NK-92 treated with Interleukin-12 subunit alpha and Interleukin-12 subunit beta, amount 100 ng/mL, for 24 hours (cell line): Measurements from ENCODE around the gene KRTAP2-2.
"Not testable (repeated sequence)": the region's sequence is repeated elsewhere in the genome, so short reads cannot be mapped to it uniquely, and the experiment has no call there.

Experiments used
- DNase-seq: peaks from one replicate; lab custom pipeline; 2025; lab: John Stamatoyannopoulos, UW

Gene KRTAP2-2

GRCh38 chr17:41055130-41055529 lies at the start of gene KRTAP2-2:
Gene KRTAP2-2 (minus strand): TSS chr17:41055230. CDS start chr17:41055211, 19 bp downstream.
- DNase-seq = not testable (repeated sequence)

- DNase-seq = not testable (repeated sequence)
Observed at GRCh38 chr17:41104386-41105038, 49.5 kb upstream of the KRTAP2-2 start.

GRCh38 chr17:41103896-41104295 lies 48.9 kb upstream of the KRTAP2-2 start:
- DNase-seq = no peak

GRCh38 chr17:41101586-41102259 lies 46.7 kb upstream of the KRTAP2-2 start, which contains the start of gene KRTAP4-16:
Gene KRTAP4-16 (minus strand): TSS chr17:41102209. CDS start chr17:41102209, 0 bp downstream.
- no peak for DNase-seq

GRCh38 chr17:41099682-41100480 lies 44.9 kb upstream of the KRTAP2-2 start:
- DNase-seq = not testable (repeated sequence)

- no peak for DNase-seq
Observed at GRCh38 chr17:41098481-41098880, 43.5 kb upstream of the KRTAP2-2 start.

GRCh38 chr17:41098042-41098441 lies 43.0 kb upstream of the KRTAP2-2 start, which contains the start of gene KRTAP4-8:
Gene KRTAP4-8 (minus strand): TSS chr17:41098142. CDS start chr17:41098084, 58 bp downstream.
- DNase-seq = no peak

- no peak for DNase-seq
Observed at GRCh38 chr17:41096055-41096454, 41.0 kb upstream of the KRTAP2-2 start.

- not testable (repeated sequence) for DNase-seq
Observed at GRCh38 chr17:41088760-41089352, 33.8 kb upstream of the KRTAP2-2 start.

- not testable (repeated sequence) for DNase-seq
Observed at GRCh38 chr17:41084100-41084856, 29.2 kb upstream of the KRTAP2-2 start, which contains the start of gene KRTAP4-7. Gene KRTAP4-7 (plus strand): TSS chr17:41084150. CDS start chr17:41084207, 57 bp downstream.

GRCh38 chr17:41083427-41083826 lies 28.4 kb upstream of the KRTAP2-2 start:
- not testable (repeated sequence) for DNase-seq

GRCh38 chr17:41082626-41083025 lies 27.6 kb upstream of the KRTAP2-2 start:
- DNase-seq = no peak

GRCh38 chr17:41076788-41077187 lies 21.8 kb upstream of the KRTAP2-2 start:
- no peak for DNase-seq

- no peak for DNase-seq
Observed at GRCh38 chr17:41073676-41074075, 18.6 kb upstream of the KRTAP2-2 start.

- DNase-seq = no peak
Observed at GRCh38 chr17:41071606-41072360, 16.8 kb upstream of the KRTAP2-2 start.

GRCh38 chr17:41069031-41069430 lies 14.0 kb upstream of the KRTAP2-2 start:
- no peak for DNase-seq

- DNase-seq = no peak
Observed at GRCh38 chr17:41067281-41067680, 12.3 kb upstream of the KRTAP2-2 start.

GRCh38 chr17:41065829-41066624 lies 11.0 kb upstream of the KRTAP2-2 start, which contains the start of gene KRTAP2-4:
Gene KRTAP2-4 (minus strand): TSS chr17:41065879. CDS start chr17:41065845, 34 bp downstream.
- no peak for DNase-seq

GRCh38 chr17:41065016-41065689 lies 10.1 kb upstream of the KRTAP2-2 start:
- DNase-seq = not testable (repeated sequence)
